Activated CD8-positive, alpha-beta memory T cell treated with anti-CD3 and anti-CD28 coated beads, Interleukin-2, amount 50 U/mL, for 24 hours (primary cell): Measurements from ENCODE around the gene HOXB6.

ENCODE experiments used
- DNase-seq: peaks from one replicate; pipeline ENCODE4 v3.0.0-alpha.2; 2020; ENCODE audit errors: extremely low read depth

Gene HOXB6

DNA sequence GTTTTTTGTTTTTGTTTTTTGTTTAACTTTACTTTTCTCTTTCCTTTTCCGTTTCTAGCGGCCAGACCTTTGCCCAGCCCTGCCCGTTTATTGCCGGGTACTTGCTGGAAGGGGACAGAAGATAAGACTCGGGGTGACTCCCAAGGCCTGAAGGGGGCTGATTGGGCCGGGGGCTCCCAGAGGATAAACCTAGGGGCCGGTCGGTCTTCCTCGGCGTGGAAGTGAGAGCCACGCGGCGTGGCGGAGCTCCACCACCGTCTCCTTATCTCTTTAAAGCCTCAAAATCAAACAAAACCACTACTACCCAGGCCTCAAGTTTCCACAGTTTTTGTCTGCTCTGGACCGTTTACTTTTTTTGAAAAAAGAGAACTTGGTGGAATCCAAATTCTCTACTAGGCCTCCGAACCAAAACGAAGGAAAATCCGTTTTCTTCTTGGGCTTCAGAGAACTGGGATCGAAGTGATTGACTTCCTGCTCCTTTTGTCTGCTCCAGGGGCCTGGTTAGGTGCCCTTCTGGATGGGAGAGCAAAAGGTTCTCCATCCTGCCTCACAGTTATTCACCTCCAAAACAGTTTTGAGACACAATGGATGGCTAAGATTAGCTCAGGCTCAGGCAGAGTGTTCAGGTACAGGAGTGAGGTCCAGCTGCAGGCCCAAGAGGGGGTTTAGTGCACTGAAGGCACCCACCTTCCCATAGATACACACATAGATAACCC, 29.9 kb upstream of the HOXB6 start:
- DNase-seq: no peak

DNA sequence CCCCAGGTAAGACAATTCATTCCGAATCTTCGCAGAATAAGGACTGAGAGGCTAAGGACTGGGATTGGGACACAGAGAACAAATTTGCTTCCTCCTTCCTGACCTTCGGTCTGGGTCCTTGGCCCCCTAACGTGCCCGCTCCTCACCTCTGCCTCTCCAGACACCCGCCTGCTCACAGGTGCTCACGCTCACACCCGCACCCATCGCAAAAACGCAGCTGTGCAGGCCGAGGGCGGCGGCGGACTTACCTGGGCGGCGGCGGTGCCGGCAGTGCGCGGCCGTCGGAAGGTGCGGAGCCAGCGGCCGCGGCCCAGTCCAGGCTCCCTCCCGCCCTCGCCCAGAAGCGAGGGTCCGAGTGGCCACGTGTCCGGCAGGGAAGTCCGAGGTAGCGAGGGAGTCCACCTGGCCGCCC, 28.5 kb upstream of the HOXB6 start:
- DNase-seq: no peak

DNA sequence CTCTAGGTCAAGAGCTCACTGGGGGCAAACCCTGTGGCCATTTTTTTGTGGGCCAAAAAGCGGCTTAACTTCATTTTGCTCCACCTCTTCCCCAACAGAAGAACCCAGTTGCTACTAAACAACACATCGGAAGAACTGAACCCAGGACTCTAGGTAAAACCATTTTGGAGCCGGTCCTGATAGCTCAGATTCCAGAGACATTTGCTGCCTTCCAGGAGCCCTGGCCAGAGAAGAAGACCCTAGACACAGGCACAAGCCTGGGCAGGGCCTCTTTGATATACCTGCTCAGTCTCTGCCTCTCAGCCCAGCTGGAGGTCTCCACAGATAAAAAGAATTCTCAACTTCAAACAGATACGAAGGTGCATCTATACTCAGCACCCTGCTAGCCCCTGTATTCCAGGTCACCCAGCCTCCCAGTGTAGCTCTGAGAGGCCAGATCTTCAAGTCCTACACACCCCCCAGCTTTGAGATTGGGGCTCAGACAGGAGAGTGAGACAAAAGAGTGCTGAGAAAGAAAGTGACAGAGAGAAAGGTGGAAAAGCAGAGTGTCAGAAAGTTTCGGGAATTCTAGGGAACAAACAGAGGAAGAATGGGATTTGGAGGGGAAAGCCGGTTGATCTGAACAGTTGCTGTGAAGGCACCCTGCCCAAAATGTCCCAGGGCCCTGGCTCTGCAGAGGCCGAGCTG, 27.9 kb upstream of the HOXB6 start:
- DNase-seq: no peak

DNA sequence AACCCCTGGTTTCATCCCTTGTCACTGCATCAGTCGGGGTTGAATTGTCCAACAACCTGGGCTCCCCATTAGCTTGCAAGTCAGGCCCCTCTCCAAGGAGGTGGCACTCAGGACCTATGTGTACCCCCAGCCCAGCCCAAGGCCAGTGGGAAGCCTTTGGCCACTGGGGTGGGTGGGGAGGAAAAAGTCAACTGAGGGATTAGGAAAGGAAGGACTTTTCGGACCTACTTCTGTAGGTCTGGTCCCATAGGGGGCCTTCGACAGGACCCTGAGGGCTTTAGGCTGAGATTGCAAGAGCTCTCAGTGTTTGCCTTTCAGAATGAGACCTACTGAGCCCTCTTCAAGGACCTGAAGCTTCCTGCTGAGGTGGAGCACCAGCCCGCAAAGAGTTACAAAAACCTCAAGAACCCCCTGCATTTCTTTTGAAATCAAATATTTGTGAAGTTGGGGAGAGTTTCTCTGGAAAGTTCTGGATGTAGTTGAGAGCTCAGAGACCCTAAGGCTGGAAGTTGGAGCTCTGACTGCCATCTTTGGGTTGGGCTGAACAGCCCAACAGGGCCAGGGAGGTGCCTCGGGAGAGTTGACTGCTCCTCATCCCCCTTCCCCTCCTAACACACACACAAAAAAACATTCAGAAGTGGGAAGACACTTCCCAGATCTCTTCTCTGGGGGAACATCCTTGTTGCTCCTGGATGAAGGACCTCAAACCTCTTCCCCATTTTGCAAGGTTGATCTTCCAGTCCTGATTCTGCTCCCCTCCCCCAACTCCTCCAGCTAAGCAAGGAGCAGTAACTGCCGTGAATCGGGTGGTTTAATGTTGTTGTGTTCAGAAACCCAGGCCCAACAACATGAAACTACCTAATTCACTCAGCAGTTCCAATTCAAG, 27.1 kb upstream of the HOXB6 start:
- DNase-seq: no peak

DNA sequence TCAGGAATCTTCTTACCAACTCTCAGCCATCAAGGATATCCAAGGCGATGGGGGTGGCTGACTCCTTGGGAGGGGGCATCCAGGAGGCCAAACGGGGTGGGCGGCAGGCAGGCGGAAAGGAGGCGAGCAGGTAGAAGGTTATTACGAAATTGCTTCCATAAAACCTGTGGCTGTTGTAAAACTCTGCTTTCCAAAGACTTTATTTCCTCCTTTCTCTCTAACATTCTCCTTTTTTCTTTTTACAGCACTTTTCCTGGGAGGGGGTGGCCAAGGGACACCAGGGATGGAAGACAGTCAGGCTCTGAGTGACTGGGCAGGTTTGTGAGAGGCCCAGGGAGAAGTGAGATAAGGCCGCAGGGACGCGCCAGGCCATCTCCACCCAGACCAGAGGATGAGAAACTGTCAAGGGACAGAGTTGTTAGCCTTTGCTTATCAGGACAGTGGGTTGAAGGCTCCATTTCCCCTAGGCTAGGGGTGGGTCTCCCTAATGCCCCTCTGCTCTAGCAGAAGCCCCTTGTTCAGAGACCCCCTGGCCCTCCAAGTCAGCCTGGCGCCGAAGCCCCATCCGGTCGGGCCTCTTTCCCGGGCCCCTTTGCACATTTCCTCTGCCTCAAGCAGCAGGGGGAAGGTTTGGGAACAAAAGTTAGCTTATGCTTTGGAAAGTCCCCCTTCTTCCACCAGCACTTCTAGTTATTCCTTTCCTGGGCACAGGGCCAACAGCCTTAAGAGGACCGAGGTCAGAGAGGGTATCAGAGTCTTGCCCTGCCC, 26.3 kb upstream of the HOXB6 start:
- DNase-seq: no peak

DNA sequence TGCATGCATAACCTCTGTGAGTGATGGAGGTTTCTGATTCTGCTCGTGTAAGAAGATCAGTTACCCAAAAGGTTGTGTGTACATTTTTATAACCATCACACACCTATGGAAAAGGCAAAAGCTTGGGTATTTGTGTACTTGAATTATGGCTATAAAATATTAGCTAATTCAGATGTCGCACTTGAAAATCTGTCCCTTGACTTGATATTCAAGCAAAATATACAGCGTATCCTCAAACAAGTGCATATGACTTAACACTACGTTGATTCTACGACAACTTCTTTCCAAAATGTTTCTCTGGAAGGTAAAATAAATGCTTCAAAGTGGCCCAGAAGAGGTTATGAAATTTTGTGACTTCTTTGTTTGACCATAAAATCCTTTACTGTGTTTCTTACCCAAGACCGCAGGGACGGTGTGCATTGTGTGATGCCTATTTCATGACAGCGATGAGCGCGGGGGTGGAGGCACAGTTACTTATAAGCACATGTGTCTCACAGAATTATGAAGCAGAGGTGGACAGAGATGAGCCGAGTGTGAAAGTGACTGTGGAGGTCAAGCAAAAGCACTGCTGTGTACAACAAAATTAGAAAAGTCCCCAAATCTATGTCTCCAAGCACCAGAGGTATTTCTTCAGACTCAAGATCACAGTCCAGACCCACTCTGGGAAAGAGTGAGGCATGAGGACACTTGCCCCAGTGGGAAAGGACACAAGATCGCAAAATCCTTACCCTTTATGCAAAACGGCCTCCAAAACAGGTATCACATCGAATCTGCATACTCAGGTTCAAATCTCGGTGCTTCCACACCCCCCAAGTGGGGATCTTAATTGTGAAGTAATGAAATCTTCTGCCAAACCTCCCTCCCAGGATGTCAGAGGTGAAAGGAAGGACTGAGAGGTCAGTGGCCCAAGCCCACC, 25.5 kb upstream of the HOXB6 start:
- DNase-seq: no peak

DNA sequence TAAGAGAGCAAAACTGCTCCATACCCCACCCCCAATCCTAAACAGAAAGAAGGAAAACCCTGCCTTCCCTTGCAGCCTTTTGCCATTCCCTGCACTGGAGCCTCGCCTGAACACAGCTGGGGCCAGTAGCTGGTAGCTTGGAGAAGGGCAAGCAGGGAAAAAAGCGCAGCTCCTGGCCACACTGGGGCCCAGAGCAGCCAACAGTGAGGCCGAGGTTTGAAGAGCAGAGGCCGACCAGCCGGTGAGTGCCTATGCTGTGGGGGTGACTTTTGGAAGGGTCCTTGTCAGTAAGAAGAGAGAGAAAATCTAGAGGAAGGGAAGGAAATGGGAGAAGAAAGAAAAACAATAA, 24.6 kb upstream of the HOXB6 start:
- no peak for DNase-seq

DNA sequence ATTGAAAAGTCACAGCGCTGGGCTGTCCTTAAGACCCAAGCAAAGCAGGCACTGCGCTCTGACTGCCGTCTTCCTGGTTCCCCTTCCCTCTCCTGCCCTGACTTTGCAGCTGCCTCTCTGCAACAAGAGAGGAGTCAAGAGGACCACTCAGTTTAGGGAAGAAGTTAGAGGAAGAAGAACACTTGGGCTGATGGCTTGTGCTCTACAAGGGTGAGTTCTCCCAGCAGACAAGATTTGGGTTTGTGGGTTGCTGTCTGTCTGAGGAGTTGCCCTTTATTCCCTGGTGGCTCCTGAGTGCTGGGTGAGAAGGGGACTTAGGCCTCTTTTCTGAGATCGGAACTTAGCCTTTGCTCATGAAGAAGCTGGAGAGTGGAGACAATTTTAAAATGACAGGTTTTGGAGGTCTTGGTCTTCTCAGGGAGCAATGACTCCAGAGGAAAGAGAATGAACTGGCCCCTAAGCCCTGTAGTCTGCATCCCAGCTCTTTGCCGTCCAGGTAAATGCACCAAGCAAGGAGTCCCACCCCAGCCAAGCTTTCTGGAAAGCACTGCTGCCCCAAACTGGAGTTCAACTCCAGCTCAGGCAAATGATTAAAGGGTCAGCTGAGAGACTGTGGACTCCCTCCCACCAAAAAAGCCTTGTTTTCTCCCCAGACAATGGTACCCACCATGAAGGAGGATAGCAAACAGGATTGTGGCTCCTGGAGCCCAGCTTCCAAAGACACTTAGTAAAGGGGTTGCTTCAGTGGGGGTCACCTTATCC, 24.0 kb upstream of the HOXB6 start:
- no peak for DNase-seq

DNA sequence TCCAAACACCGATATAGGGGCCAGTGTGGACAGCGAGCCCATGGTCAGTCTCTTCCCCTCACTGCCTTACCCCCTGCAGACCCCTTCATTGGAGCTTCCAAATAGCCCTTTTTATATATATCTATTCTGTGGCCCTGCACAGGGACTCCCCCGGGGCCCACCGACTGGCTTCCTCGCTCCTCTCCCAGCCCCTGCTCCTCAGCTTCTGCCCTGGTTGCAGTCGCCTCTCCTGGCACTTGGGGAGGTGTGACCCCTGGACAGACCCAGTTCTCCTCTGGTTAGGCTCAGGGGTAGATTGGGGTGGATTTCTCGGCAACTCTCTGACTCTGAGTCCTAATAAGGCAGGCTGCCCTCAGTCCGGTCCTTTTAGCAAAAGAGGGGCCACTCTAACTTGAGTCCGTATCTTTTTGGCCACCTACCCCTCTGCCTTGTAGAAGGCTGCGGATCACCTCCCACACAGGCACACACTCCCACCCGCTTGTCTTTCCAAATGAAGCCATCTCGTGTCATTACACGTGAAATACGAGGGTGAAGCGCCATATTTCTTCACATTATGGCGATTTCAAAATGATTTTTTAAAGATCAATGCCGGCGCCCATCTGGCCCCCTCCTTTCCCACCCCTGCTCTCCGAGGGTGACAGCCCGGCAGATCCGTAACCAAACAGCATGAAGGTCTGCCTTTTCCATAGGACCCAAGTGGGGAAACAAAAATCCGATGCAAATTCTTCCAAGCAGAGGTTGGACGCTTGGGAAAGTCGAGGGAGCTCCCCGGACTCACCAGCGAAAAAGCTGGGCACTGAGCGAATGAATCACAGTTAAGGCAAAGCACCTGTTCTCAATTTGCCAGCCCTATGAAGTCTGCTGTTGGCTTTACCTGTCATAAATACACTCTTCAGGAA, 23.1 kb upstream of the HOXB6 start:
- no peak for DNase-seq

DNA sequence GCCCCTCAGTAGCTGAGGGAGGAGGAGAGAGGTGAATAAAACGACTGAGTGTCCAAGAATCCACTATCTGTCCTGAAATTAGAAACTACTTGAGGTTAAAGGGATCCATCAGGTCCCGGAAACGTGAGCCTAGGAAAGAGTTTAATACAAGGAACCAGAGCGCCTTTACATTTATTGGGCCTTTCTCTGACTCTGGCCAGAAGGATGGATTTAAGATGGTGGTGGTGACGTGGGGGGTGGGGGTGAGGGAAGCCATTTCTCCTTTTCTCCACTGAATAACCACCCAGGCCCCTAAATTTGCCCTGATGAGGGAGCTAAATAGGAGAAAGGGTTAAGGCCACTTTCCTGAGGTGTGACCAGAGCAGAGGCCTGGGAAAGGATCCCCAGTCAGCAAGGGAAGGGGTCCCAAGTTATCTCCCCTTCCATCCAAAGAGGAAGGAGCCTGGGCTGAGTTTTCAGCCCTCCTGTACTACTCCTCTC, 22.4 kb upstream of the HOXB6 start:
- no peak for DNase-seq

DNA sequence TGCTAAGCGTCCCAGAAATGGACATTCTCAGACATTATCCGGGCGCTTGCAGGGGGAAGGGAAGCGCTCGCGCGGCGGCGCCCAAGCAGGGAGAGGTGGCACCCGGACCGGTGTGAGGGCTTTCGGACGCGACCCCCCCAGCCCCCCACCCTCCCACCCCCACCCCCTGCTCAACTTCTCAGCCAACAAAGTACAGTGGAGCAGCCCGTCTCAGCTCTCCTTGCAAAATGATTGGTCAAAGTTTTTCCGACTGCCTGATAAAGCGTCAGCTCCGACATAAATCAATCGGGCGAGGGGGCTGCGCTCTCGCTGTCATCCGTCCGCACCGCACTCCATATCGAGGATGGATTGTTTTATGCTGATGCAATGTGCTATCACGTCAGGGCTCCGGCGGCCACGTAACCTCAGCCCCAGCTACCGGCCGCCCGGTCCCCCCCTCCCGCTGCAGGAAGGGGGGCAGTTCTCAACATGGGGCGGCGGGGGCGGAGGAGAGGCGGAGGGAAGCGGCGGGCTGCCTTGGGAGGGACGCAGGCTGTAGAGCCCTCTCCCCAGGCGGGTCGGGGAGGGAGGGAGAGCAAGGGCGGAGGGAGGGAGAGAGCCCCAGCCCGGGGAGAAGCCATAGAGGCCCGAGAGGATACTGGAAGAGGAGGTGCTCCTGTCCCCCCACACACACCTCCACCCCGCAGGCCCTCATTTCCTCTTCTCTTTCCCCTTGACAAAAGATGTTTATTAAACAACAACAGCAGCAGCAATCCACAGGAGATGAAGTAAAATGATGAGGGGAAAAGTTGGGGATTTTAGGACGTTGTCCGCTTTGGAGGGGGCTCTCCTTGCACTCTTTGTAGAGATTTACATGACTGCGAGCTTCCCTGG, 21.7 kb upstream of the HOXB6 start, which contains the start of gene HOXB9:
Gene HOXB9, minus strand, starts transcription at position 114 of the 873 bp plus-strand sequence. Its CDS starts 89 bp downstream, at position 25.
- no peak for DNase-seq

DNA sequence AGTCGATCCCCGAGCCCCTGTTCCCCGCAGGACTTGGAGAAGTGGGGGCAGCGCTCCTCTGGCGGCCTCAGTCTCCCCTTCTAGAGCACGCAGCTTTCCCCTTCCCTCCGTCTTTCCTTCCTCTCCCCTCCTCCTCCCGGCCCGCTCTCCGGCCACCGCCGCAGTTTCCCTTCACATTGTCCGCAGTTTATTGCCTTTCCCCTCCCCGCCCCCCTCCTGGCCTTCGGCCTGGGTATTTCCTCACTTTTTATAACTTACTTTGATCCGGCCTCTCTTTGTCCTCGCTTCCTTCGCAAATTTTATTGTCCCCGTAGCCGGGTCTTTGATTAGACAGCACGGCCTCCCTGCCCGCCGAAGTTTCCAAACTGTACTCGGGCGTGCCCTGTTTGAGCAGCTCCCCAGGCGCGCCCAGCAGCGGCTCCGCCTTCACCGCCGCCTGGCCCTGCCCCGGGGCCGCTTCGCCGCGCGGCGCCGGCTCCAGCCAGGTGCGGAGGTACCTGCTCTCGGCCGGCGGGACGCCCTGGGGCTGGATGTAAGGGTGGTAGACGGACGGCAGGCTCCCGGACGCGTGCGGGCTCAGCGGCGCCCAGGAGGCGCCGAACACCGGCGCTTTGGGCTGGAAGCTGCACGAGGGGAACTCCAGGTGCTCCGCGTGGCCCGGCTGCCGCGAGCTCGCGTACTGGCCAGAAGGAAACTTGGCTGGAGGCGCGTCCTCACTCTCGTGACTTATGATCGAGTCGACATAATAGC, 20.9 kb upstream of the HOXB6 start:
- no peak for DNase-seq

DNA sequence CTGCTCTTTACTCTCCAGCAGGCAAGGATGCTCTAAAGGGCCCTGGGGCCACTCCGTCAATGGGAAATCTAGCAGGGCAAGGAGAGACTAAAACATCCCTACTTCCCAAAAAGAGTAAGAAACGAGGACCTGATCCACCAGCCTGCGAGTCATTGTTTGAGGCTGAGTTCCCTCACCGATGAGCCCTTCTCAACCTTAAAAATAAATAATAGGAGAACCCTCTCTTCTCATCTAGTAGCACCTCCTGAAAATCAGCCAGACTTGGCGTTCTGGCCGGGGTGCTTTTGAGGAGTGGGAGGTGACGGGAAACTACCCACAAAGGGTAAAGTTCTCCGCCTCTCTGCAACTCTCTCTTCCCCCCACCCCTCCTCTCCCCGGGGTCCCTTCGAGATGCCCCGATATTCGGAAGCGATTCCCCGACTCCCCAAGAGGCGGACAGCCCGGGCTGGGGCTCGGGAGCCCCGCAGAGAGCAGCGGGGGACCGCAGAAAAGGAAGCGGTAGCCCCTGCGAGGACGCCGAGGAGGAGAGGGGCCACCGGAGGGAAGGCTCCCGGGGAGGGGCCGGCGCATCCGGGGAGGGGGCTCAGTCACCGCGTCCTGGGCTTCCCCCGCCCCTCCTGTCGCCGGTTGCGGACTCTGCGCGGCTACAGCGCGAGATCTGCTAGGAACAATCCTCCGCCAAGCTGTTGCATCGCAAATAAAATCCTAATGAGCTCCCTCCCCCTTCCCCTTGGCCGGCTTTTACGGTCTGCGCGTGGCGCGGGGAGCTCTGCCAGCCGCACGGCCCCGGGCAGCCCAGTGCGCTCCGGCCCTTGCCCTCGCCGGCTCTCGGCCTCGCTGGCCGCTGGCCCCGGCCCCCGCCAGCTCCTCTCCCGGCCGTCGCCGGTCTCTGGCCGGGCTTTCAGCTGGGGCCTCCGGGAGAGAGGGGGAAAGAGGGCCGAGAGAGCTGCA, 20.0 kb upstream of the HOXB6 start:
- no peak for DNase-seq

DNA sequence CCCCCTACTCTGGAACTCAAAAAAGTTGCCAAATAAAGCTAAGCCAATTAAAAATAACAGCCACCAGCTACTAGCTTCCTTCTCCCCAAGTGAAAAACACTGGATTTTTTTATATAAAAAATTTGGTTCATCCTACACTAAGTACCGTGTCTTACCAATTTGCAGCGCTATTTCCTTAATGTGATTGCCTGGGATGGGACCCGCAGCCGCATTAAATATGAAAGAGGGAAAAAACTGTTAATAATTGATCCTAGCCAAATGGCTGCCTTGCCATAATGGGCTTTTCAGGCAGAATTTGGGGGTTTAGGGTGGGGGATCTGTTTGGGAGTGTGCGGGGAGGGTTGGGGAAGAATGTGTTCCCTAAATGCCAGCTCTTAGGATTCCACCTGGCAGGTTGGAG, 19.3 kb upstream of the HOXB6 start:
- no peak for DNase-seq

DNA sequence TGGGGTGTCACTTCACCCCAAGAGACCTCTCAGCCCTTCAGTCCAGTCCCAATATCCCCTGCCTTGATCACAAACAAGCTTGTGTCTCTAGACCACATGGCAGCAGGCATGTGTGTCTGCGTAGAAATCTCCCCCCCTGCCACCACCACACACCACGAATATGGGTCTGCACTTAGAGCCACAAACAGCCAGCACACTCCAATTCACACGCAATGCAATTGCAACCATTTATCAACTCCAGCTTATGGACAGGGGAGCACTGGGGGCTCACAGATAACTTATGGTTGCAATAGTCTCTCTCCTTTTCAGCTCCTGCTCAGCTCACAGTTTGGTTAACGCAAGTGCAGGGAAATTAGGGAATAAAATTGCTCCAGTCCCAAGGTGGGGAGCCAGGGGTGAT, 18.8 kb upstream of the HOXB6 start:
- DNase-seq: no peak

DNA sequence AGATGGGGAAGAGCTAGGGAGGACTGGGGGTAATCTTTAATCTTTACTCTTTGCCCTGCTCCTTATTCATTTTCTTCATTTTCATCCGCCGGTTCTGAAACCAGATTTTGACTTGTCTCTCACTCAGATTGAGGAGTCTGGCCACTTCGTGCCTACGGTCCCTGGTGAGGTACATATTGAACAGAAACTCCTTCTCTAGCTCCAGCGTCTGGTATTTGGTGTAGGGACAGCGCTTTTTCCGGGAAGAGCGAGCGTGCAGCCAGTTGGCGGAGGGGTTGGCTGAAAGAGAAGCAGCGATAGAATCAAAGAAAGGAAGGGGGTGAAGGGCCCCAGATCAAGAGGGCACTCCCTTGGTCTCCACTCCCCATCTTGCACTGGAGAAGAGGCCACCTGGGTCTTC, 18.1 kb upstream of the HOXB6 start:
- no peak for DNase-seq
